HG02852 (cell line): ENCODE data around the gene LHX2.
"Not testable (repeated sequence)": the region's sequence is repeated elsewhere in the genome, so short reads cannot be mapped to it uniquely, and the experiment has no call there.

Experiments used
- ATAC-seq: cut with Tn5 transposase; IDR thresholded peaks from one replicate; pipeline ENCODE4 v1.9.1; 2021; ENCODE audit warnings: mild to moderate bottlenecking, moderate library complexity; ENCODE audit not compliant: unreplicated experiment

The LHX2 gene, protein sequence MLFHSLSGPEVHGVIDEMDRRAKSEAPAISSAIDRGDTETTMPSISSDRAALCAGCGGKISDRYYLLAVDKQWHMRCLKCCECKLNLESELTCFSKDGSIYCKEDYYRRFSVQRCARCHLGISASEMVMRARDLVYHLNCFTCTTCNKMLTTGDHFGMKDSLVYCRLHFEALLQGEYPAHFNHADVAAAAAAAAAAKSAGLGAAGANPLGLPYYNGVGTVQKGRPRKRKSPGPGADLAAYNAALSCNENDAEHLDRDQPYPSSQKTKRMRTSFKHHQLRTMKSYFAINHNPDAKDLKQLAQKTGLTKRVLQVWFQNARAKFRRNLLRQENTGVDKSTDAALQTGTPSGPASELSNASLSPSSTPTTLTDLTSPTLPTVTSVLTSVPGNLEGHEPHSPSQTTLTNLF

GRCh38 chr9:124011460-124012301, at the start of gene LHX2:
Gene LHX2 (plus strand): TSS chr9:124011768. CDS start chr9:124012349, 581 bp downstream.
- ATAC-seq = no peak

- ATAC-seq = no peak
Observed at GRCh38 chr9:123964761-123965160, 46.8 kb upstream of the LHX2 start.

- no peak for ATAC-seq
Observed at GRCh38 chr9:123965801-123966686, 45.5 kb upstream of the LHX2 start.

GRCh38 chr9:123967323-123967722, 44.2 kb upstream of the LHX2 start:
- ATAC-seq = no peak

DNA sequence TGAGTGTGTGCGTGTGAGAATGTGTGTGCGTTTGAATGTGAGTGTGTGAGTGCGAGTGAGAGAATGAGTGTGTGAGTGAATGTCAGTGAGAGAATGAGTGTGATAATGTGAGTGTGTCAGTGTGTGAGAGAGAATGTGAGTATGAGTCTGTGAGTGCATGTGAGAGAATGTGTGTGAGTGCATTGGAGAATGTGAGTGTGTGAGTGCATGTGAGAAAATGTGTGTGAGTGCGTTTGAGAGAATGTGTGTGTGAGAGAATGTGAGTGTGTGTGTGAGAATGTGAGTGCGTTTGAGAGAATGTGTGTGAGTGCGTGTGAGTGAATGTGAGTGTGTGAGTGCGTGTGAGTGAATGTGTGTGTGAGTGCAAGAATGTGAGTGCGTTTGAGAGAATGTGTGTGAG, 39.0 kb upstream of the LHX2 start:
- ATAC-seq = no peak

- ATAC-seq = no peak
Observed at GRCh38 chr9:123973590-123974223, 37.9 kb upstream of the LHX2 start.

DNA sequence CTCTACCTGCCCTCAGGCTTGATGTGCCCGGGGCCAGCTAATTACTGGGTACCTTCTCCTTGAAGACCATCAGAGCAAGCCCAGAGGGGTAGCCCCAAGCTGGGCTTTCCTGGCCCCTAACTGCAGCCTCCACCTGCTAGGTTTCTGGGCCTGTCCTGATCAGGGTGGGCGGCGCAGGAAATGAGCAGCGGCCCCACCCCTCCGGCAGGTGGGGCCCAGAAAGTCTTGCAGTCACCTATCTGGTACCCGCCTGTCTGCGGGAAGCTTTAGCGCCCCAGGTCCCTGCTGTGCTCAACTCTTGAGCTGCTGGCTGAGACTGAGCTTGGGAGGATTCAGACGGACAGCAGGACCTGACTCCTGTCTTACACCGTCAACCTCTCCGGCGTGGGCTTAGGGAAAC, 37.1 kb upstream of the LHX2 start:
- ATAC-seq = no peak

DNA sequence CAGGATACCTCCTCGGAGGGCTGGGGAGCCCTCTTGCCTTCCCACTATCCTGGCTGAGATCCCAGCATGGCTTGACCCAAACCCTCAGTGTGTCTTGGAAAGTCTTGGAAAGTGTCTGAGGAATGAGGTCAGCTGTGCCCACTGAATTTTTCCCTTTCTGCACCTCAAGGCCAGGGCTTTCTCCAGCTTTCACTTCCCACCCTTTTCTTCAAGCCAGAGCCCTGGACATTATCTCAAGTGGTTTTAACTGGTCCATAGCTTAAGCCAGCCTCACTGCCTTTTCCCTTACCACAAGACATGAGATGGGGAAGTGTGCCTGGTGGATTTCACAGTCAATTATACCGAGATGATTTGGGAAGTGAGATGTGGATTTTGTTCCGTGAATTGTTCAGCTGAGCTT, 35.7 kb upstream of the LHX2 start:
- ATAC-seq = no peak

DNA sequence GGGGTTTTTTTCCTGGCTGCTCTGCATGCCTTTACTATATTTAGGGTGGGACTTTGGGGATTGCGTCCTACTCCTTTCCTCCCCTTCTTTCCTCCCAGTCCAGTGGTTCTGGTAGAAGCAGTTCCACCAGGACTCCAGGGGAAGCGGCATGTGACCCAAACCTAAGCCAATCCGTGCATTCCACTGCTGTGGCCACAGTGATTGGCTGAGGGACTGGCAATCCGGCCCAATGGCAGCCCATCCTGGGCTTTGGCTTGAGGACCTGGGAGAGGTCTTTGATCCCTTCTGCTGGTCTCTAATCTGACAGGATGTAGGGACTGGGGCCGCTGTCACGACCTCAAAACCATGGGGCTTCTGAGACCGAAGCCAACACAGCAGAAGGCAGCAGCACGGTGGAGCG, 35.0 kb upstream of the LHX2 start:
- not testable (repeated sequence) for ATAC-seq

DNA sequence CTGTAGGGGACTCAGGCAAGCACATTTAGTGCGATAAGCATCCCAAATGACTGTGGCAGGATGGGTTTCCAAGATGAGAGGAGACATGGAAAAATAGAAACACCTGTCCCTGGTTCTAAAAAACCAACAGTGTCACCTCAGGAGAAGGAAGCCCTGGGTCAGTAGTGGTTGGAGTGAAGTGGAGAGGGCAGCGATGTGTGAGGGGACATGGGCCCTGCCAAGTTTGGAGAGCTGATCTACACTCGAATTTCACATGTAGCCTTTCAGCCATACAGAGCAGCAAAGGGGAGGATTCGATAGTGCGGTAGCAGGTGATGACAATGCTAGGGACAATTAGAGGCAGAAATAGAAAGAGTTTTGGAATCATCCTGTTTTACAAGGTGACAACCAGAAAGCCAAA, 32.6 kb upstream of the LHX2 start:
- ATAC-seq = no peak

DNA sequence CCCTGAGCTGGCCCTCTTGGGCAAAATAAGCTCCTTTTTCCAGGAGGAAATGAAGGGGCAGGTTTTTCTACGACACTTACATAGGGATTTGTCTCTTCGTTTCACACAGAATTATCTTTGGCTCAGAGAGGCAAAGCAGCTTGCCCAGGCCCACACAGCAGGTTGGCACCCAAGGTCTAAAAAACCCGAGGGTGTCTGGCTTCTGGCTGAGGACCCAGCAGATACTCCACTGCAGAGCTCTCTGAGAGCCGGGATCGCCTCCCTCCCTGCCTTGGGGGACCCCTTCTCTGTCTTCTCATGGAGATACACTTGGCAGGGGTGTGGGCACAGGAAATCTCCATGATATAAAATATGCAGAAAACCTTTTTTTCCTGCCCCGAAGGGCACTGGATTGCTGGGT, 29.0 kb upstream of the LHX2 start:
- no peak for ATAC-seq

DNA sequence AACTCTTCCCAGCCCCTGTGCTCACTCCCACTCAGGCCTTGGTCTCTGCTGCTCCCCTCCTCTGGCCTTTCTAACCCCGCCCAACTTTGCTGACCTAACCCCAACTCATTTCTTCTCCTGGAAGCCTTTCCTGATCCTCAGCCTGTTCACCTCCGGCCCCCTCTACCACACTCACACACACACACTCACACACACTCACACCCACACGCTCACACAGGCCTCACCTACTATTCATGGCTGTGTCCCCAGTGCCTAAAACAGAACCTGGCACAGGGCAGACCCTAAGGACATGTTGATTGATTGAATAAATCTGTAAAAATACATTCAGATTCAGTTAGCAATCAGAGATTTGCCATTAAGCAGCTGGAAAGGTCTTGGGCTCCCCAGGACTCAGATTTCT, 28.5 kb upstream of the LHX2 start:
- no peak for ATAC-seq

GRCh38 chr9:123984802-123985201, 26.8 kb upstream of the LHX2 start:
- no peak for ATAC-seq

DNA sequence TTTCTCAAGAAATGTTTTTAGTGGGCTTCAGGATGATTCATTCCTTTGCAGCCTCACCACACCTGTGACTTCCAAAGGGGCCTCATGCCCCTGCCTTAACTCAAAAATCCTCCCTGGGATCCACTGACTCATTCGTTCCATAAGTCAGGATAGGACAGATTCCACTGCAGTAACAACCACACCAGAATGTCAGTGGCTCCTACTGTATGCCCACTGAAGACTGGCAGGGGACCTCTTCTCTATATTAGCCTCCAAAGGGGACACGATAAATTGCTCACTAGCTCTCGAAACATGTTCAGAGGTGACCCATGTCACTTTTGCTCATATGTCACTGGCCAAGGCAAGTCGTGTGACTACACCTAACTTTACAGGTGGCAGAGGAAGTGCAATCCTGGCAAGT, 25.7 kb upstream of the LHX2 start:
- ATAC-seq = no peak

GRCh38 chr9:123990427-123990826, 21.1 kb upstream of the LHX2 start:
- ATAC-seq = no peak

GRCh38 chr9:123992679-123993078, 18.9 kb upstream of the LHX2 start:
- ATAC-seq = not testable (repeated sequence)

DNA sequence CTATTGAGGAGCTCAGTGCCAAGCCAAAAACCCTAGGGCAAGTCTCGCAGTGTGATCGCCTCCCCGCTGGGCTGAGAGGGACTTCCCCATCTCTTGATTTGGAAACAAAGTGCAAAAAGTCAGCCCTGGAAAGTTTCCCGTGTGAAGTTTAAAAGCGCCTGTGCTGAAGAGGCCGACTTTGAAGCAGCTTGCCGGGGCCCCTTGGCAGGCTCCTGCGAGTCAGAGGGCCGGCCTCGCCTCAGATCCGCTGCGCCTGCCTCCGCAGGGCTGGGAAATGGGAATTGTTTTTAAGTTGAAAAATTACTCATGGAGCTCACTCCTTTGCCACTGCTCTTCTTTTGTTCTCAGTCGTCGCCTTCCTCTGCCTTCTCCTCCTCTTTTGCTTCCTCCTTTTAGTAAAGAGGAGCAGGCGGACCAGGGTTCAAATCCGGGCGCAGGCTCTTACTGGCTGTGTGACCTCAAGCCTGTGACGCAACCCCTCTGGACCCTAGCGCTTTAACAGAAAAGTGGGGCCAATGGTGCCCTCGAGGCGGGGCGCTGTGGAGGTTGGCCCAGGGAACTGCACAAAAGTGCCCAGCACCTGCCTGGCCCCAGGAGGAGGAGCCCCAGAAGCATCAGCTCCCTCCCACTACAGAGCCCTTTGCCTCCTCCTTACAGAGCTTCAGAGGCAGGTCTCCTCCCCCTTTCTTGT, 14.7 kb upstream of the LHX2 start:
- ATAC-seq = peak; percentile 38

GRCh38 chr9:123997665-123998277, 13.8 kb upstream of the LHX2 start:
- peak; percentile 69 for ATAC-seq

- ATAC-seq = no peak
Observed at GRCh38 chr9:123998278-123998925, 13.2 kb upstream of the LHX2 start.
